Activated T-helper 1 cell treated with anti-CD3 and anti-CD28 coated beads, Interleukin-12 subunit alpha, Interleukin-12 subunit beta, Interleukin-2, Interleukin-4 antibody, amounts not matched to agents 30 ng/mL and 10 ng/mL and 1 ng/mL, durations not matched to agents 14 hours and 24 hours and 36 hours (primary cell): Measurements from ENCODE around the gene ZNF460. TPM values are rescaled to one million over a fixed set of nuclear protein-coding genes. Genes with fewer than 3 reads are reported as not detected.
A peak's percentile ranks its signal among the peaks of the same experiment; 100 is the strongest.
"Not testable (repeated sequence)": the region's sequence is repeated elsewhere in the genome, so short reads cannot be mapped to it uniquely, and the experiment has no call there.

Experiments used
- DNase-seq: peaks from one replicate; pipeline ENCODE4 v3.0.0; 2021; ENCODE audit warnings: low spot score
- H3K27ac Mint-ChIP-seq: one replicate; pipeline ENCODE4 v1.8.0; 2021; ENCODE audit warnings: mild to moderate bottlenecking, mixed read lengths
- H3K27me3 Mint-ChIP-seq: one replicate; pipeline ENCODE4 v1.8.0; 2022; ENCODE audit warnings: mild to moderate bottlenecking, moderate library complexity, mixed read lengths; ENCODE audit not compliant: insufficient read depth
- H3K36me3 Mint-ChIP-seq: one replicate; pipeline ENCODE4 v1.8.0; 2021; ENCODE audit warnings: low read depth, mixed read lengths
- H3K4me1 Mint-ChIP-seq: one replicate; pipeline ENCODE4 v1.8.0; 2021; ENCODE audit warnings: low read depth, mixed read lengths
- H3K4me3 Mint-ChIP-seq: one replicate; pipeline ENCODE4 v1.8.0; 2021; ENCODE audit warnings: mild to moderate bottlenecking, moderate library complexity, mixed read lengths
- H3K9me3 Mint-ChIP-seq: one replicate; pipeline ENCODE4 v1.8.0; 2021; ENCODE audit warnings: mixed read lengths
- intact Hi-C: fragments of 100-400 bp; cut with micrococcal nuclease; formaldehyde crosslinking; loops from one replicate; pipeline ENCODE4 v1.15.1; 2024
- total RNA-seq: library from RNA; stranded (reverse); gene quantifications from 2 replicates; pipeline ENCODE4 v1.2.3, GENCODE V29; 2022

ZNF460 gene
- total RNA-seq, 1 donor from 2014 or later: 41.4 TPM

DNA sequence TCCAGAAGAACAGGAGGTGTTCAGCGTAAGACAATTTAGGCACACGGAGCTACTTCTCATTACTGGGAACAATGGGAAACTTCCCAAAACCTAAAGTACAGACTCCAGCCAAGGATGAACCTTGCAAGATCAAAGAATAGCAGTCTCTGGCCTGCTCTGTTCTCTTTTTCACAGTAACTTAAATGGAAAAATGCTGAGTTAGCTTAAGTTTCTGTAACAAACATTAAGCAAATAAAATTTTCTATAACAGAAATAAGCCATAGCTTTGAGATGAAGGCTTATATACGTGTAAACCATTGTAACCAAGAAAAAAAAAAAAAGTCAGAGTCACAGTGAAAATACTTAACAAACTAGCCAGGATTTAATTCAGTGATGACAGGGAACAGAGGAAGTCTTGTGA, 18.2 kb upstream of the ZNF460 start:
- intact Hi-C loops: no loop called here
- no peak overlapping the region for H3K4me3 Mint-ChIP-seq
- H3K4me1 Mint-ChIP-seq: no peaks in the 10 kb centered on the region
- H3K27ac Mint-ChIP-seq: no peak overlapping the region
- no peak for DNase-seq
- H3K27me3 Mint-ChIP-seq: no peaks in the 10 kb centered on the region
- H3K36me3 Mint-ChIP-seq: peaks cover 40% of the 10 kb centered on the region
- H3K9me3 Mint-ChIP-seq: peaks cover 70% of the 10 kb centered on the region

GRCh38 chr19:57263244-57263741, 17.0 kb upstream of the ZNF460 start:
- H3K9me3 Mint-ChIP-seq: peaks cover 67% of the 10 kb centered on the region
- H3K36me3 Mint-ChIP-seq: peaks cover 36% of the 10 kb centered on the region
- DNase-seq: no peak
- H3K4me1 Mint-ChIP-seq: no peaks in the 10 kb centered on the region
- no peak overlapping the region for H3K27ac Mint-ChIP-seq
- H3K27me3 Mint-ChIP-seq: no peaks in the 10 kb centered on the region
- no peak overlapping the region for H3K4me3 Mint-ChIP-seq
- intact Hi-C loops: no loop called here

- no peak for DNase-seq
- Mint-ChIP-seq H3K4me1 (no peaks in the 10 kb centered on the region), H3K27me3 (no peaks in the 10 kb centered on the region), H3K4me3 (no peak overlapping the region), H3K9me3 (peaks cover 43% of the 10 kb centered on the region), H3K36me3 (peaks cover 12% of the 10 kb centered on the region), H3K27ac (no peak overlapping the region)
- intact Hi-C loops: no loop called here
These were observed 13.0 kb upstream of the ZNF460 start for GRCh38 chr19:57267291-57267690.

GRCh38 chr19:57269515-57270250, 10.6 kb upstream of the ZNF460 start:
- peaks cover 10% of the 10 kb centered on the region for H3K36me3 Mint-ChIP-seq
- H3K4me1 Mint-ChIP-seq: no peaks in the 10 kb centered on the region
- peaks cover 42% of the 10 kb centered on the region for H3K9me3 Mint-ChIP-seq
- H3K27ac Mint-ChIP-seq: no peak overlapping the region
- no peaks in the 10 kb centered on the region for H3K27me3 Mint-ChIP-seq
- no peak for DNase-seq
- no peak overlapping the region for H3K4me3 Mint-ChIP-seq
- intact Hi-C loops: no loop called here

DNA sequence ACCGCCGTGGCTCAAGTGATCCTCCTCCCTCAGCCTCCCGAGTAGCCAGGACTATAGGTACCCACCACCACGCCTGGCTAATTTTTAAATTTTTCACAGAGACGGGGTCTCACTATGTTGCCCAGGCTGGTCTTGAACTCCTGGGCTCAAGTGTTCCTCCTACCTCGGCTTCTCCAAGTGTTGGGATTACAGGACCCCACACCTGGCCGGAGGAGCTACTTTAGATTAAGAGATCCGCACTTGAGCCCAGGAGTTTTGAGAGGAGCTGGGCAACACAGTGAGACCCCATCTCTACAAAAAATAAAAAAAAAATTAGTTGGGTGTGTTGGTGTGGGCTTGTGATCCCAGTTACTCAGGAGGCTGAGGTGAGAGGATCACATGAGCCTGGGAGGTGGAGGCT, 9.0 kb upstream of the ZNF460 start:
- Mint-ChIP-seq H3K9me3 (peaks cover 30% of the 10 kb centered on the region), H3K27ac (no peak overlapping the region), H3K36me3 (peaks cover 10% of the 10 kb centered on the region), H3K4me1 (no peaks in the 10 kb centered on the region), H3K27me3 (no peaks in the 10 kb centered on the region), H3K4me3 (no peak overlapping the region)
- DNase-seq: no peak
- intact Hi-C loops: no loop called here

DNA sequence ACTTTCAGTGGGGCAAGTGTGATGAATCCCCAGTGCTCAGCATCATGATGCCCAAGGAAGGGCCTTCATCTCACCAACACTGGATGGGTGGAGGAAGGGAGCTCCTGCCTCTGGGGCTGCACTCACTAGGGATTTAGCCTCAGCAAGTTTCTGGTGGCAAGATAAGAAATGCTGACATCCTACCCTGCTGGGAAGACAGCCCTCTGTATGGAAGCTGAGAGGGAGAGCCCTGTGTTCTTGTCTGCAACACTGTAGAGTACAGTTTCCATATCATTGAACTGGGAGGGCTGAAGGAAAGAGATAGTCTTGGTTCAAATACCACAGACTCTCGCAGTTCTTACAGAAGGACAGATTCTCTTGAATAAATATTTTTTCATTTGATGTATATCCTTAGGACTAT, 7.3 kb upstream of the ZNF460 start:
- no peaks in the 10 kb centered on the region for H3K27me3 Mint-ChIP-seq
- no peak overlapping the region for H3K4me3 Mint-ChIP-seq
- H3K27ac Mint-ChIP-seq: no peak overlapping the region
- H3K4me1 Mint-ChIP-seq: no peaks in the 10 kb centered on the region
- DNase-seq: no peak
- H3K9me3 Mint-ChIP-seq: peaks cover 24% of the 10 kb centered on the region
- H3K36me3 Mint-ChIP-seq: peaks cover 9% of the 10 kb centered on the region
- intact Hi-C loops: no loop called here

- Mint-ChIP-seq H3K27ac (no peak overlapping the region), H3K4me3 (no peak overlapping the region), H3K9me3 (peaks cover 22% of the 10 kb centered on the region), H3K36me3 (peaks cover 16% of the 10 kb centered on the region), H3K27me3 (peaks cover 2% of the 10 kb centered on the region), H3K4me1 (peaks cover 7% of the 10 kb centered on the region)
- DNase-seq: no peak
- intact Hi-C loops: no loop called here
These were observed 3.9 kb upstream of the ZNF460 start for GRCh38 chr19:57276430-57276829.

- H3K4me3 Mint-ChIP-seq, intact Hi-C loops, H3K27ac Mint-ChIP-seq, DNase-seq, H3K27me3 Mint-ChIP-seq: not testable (repeated sequence)
- H3K9me3 Mint-ChIP-seq: peaks cover 11% of the 10 kb centered on the region
- H3K4me1 Mint-ChIP-seq: peaks cover 23% of the 10 kb centered on the region
- peaks cover 22% of the 10 kb centered on the region for H3K36me3 Mint-ChIP-seq
These were observed 1.8 kb upstream of the ZNF460 start for GRCh38 chr19:57278481-57278880.

DNA sequence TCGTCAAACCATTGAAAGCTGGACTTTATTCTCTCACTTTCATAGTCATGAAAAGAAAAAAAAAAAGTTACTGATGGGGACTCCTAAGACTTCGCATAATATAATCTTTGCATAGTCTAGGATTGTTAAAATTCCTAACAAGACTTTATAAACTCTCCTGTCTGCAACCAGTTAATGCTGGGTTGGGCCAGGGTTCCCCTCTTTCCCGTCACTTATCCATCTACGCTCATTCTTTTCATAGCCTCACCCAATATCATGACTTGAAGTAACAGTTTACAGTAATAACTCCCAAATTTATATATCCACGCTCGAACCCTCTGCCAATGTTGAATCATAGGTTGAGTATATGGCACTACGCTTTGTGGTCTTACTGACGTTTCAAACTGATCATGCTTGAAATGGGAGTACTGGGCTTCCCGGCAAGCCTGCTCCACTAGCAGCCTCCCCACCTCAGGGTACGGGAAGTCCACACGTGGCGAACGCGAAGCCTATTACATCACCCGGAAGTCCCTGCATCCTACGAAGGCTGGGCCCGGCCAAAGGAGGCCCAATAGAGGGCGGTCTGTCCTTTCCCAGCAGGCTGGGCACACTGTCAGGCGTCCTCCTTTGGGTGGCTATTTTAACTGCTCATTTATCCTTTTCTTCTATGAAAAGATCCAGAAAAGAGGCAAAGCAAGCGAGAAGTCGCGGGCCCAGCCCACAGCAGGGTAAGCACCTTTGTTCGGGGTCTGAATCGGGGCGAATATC, 694 bp upstream of the ZNF460 start:
- peaks cover 6% of the 10 kb centered on the region for H3K9me3 Mint-ChIP-seq
- H3K27ac Mint-ChIP-seq: no peak overlapping the region
- DNase-seq: peak; percentile 75
- H3K36me3 Mint-ChIP-seq: peaks cover 27% of the 10 kb centered on the region
- intact Hi-C loops: loop anchor here (1.0 to 10.0 kb wide), 10 partner anchors 39 to 1025 kb away; partner anchors contain the start of genes ERVK3-1, TRAPPC2B, ZNF17 and ZNF264
- H3K4me3 Mint-ChIP-seq: no peak overlapping the region
- H3K27me3 Mint-ChIP-seq: peaks cover 2% of the 10 kb centered on the region
- peaks cover 23% of the 10 kb centered on the region for H3K4me1 Mint-ChIP-seq

DNA sequence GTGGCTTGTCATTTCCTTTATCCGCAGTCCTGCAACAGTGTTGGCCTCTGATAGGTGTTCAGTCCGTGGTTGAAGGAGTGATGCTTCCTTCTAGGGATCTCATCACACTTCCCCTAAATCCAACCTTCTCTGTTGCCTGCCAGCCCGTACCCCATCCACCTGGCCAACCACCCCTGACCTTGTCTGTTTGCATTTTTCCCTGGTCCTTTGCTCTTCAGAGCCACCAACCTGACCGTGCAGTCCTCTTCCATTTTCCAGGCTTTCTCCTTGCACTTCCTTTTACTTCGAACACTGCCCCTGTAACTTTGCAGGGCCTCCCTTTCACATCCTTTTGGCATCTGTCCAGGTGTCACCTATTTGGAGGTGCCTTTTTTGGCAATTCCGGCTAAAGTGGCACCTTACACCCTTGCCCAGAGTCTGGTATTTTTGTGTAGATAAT, 696 bp downstream of the ZNF460 start:
- H3K27ac Mint-ChIP-seq: no peak overlapping the region
- intact Hi-C loops: loop anchor here (1.0 to 10.0 kb wide), 9 partner anchors 39 to 1024 kb away; partner anchors contain the start of genes ERVK3-1, TRAPPC2B, ZNF17 and ZNF264

GRCh38 chr19:57282011-57282643, 1.8 kb downstream of the ZNF460 start:
- Mint-ChIP-seq H3K4me1 (peaks cover 32% of the 10 kb centered on the region), H3K36me3 (peaks cover 48% of the 10 kb centered on the region), H3K9me3 (peaks cover 18% of the 10 kb centered on the region), H3K27me3 (peaks cover 2% of the 10 kb centered on the region), H3K4me3 (peak overlapping the region; percentile 85), H3K27ac (peak overlapping the region; percentile 78)
- DNase-seq: no peak
- intact Hi-C loops: loop anchor here (10.0 kb wide), 1 partner anchor 1023 kb away; the partner anchor contains the start of gene ERVK3-1

More for the DNA sequence above, 696 bp downstream of the ZNF460 start:
- peaks cover 14% of the 10 kb centered on the region for H3K9me3 Mint-ChIP-seq
- H3K4me1 Mint-ChIP-seq: peaks cover 32% of the 10 kb centered on the region
- DNase-seq: peak; percentile 5
- H3K27me3 Mint-ChIP-seq: peaks cover 2% of the 10 kb centered on the region
- H3K36me3 Mint-ChIP-seq: peaks cover 36% of the 10 kb centered on the region
- no peak overlapping the region for H3K4me3 Mint-ChIP-seq

- Mint-ChIP-seq H3K9me3 (peaks cover 56% of the 10 kb centered on the region), H3K4me3 (no peak overlapping the region), H3K27me3 (no peaks in the 10 kb centered on the region), H3K4me1 (peaks cover 9% of the 10 kb centered on the region), H3K36me3 (peaks cover 85% of the 10 kb centered on the region), H3K27ac (no peak overlapping the region)
- no peak for DNase-seq
- intact Hi-C loops: loop anchor here (10.0 kb wide), 1 partner anchor 1016 kb away; the partner anchor contains the start of gene ERVK3-1
These were observed 8.1 kb downstream of the ZNF460 start for GRCh38 chr19:57288373-57288772.
